Coronary artery (tissue), 2 donors: ENCODE measurements around the gene VCX2.
A peak's percentile ranks its signal among the peaks of the same experiment; 100 is the strongest.
"Not testable (repeated sequence)": the region's sequence is repeated elsewhere in the genome, so short reads cannot be mapped to it uniquely, and the experiment has no call there.

Experiments
- DNase-seq: peaks from one replicate; pipeline ENCODE4 v3.0.0-alpha.2; 2017; ENCODE audit warnings: low spot score
- H3K27ac ChIP-seq, 2 donors: fragments of 200-600 bp; sonication (generic); one replicate each; pipeline ENCODE4 v1.5.1; 2016 to 2019
- H3K4me3 ChIP-seq: fragments of 200-600 bp; sonication (generic); 2 replicates; pipeline ENCODE4 v1.5.1; 2016; ENCODE audit warnings: mild to moderate bottlenecking, moderate library complexity
- TF ChIP-seq, protein P1 (sequence below): fragments of 200-600 bp; sonication (generic); IDR thresholded peaks from one replicate; pipeline ENCODE4 v1.5.1; 2019; ENCODE audit warnings: antibody characterized with exemption

Gene VCX2

DNA sequence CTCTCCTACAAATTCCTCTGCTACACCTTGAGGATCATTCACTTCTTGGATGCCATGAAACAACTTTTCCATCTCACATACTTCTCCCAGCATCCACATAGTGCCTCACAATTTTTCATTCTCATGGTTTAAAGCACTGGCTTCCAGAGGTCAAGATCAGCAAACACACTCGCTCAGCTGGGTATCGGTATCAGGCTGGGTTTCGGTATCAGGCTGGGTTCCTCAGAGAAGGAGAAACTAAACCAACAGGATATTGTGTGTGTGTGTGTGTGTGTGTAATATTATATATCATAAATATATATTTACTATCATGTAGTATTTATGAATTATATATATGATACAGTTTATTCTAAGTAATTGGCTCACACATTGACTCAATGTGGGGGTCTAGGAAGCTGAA, at the start of gene VCX2:
VCX2 (minus strand) TSS at position 99 of the 400 bp plus-strand sequence. CDS start 624 bp downstream, outside the sequence.
- H3K4me3 ChIP-seq, DNase-seq, H3K27ac ChIP-seq: not testable (repeated sequence)

DNA sequence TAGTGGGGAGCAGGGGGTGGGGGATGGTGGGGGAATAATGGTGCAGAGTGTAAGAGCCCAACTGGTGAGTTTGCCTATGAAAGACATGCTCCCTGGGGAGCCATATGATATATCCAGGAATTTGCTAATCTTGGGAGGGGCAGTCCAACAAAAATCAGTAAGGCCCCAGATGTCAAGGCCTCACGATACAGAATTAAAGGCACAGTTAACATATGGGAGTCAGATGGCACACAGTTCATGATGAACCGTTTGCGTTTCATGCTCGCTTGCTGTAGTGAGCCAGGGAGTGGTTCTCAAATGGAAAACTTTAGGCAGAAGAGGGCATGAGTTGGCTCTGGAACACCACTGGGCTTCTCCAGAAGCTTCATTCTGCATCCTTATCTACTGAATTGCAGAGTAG, 33.9 kb upstream of the VCX2 start:
- TF ChIP-seq, protein P1, sequence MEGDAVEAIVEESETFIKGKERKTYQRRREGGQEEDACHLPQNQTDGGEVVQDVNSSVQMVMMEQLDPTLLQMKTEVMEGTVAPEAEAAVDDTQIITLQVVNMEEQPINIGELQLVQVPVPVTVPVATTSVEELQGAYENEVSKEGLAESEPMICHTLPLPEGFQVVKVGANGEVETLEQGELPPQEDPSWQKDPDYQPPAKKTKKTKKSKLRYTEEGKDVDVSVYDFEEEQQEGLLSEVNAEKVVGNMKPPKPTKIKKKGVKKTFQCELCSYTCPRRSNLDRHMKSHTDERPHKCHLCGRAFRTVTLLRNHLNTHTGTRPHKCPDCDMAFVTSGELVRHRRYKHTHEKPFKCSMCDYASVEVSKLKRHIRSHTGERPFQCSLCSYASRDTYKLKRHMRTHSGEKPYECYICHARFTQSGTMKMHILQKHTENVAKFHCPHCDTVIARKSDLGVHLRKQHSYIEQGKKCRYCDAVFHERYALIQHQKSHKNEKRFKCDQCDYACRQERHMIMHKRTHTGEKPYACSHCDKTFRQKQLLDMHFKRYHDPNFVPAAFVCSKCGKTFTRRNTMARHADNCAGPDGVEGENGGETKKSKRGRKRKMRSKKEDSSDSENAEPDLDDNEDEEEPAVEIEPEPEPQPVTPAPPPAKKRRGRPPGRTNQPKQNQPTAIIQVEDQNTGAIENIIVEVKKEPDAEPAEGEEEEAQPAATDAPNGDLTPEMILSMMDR = no peak
- no peak overlapping the region for H3K4me3 ChIP-seq
- H3K27ac ChIP-seq = no peak overlapping the region
- no peak for DNase-seq

DNA sequence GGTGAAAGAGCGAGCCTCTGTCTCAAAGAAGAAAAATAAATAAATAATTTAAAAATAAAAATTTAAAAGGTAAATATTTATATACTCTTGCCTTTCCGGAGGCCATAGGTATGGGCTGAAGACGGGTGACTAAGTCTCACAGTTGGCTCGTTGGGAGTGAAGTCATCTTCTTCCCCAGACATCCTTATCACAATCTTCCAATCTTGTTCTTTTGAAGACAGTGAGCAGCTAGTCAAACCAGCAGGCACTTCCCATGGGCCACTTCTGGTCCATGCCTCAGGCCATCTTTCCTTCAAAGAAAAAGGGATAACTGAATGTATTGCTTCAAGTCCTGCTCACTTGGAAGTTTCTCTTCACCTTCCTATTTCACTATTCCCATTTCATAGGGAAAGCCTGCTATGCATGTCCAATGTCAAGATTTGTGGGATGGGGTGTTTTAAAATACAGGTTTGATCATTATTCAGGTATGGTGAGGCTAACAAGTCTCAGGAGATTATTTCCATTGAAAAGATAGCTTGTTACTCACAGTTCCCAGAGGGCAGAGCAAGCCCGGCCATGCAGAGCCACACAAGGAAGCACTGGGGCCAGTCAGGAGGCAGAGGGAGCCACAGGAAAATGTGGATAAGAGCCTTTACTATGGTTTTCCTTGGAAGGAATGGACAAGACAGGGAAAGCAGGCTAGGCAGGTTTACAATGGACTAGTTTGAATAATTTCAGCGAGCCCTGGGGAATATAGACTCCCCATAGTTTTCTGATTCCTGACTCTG, 33.3 kb upstream of the VCX2 start:
- TF ChIP-seq, protein P1 = no peak
- H3K4me3 ChIP-seq = no peak overlapping the region
- DNase-seq = no peak

DNA sequence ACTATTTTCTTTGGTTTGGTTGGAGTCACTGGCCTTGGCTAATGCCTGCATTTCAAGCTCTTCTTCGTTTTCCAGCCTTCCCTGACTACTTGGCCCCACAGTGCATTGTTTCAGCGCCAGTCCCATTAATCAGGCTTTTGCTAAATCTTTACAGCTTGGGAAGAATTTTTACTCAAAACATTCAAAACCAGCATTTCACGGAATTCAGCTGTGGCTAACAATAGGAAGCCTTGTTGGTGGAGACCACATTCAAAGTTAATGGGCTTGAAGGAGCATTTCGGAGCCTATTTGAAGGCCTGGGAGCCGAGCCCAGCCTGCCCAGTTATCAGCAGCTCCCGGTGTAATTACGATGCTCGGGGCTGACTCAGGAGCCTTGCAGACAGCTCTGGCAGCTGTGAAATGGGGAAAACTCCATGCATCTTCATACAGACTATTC, 30.8 kb upstream of the VCX2 start:
- Histone ChIP-seq H3K4me3 (peak overlapping the region; percentile 30), H3K27ac (no peak overlapping the region)
- TF ChIP-seq, protein P1 = no peak
- no peak for DNase-seq

More for the DNA sequence above, 33.3 kb upstream of the VCX2 start:
- H3K27ac ChIP-seq = no peak overlapping the region

DNA sequence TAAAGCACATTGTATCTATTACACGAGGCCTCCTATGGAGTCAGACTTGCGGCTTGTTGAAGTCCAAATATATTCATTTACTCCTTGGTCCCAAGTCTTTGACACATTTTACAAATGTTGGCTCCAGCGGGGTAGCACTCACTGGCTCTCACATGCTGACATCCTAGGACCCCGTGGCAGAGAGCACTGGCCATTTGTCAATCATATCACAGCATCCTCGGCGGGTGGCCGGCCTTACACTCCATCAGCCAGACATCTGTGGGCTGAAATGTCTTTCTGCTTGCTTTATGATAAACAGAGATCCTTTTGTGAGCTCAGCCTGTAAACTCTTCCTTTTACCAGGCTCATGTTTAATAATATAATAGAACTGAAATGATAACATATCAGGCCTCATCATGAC, 25.7 kb upstream of the VCX2 start:
- no peak for DNase-seq
- no peak overlapping the region for H3K27ac ChIP-seq
- no peak overlapping the region for H3K4me3 ChIP-seq
- TF ChIP-seq, protein P1 = no peak

DNA sequence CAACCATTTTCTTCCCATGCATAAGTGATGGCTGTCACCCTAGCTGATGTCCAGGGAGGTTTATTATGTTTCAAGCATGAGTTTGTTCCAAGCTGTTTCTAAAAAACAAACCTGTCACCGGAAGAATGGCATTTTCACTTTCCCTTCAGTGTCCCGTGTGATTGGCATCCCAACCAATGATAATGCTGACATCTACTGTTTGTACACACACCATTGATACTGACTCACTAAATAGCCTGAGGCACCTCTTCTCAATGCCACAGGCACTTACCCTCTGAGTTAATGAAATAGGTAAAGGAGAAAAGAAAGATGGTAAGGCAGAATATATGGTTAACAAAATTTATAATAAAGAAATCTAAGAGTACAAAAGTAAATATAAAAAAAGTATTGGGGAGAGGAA, 23.1 kb upstream of the VCX2 start:
- TF ChIP-seq, protein P1 = no peak
- no peak overlapping the region for H3K4me3 ChIP-seq
- H3K27ac ChIP-seq = no peak overlapping the region
- no peak for DNase-seq

DNA sequence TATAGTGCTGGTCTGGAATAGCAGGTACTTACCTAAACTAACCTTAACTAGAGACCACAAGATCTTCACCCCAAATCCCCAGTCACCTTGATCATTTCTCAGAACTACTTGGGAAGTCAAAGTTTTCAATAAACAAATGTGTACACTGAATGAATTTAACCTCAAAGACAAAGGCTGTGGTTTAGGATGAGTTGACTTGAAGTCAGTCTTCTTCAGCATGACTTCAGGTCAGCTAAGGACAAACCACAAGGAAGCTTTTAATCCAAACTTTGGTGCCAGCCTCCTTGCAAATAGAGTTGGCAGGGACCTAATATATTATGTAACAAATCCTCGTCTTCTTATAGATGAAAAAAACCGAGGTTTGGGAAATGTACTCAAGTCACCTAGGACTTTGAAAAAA, 21.2 kb upstream of the VCX2 start:
- no peak overlapping the region for H3K4me3 ChIP-seq
- H3K27ac ChIP-seq = no peak overlapping the region
- no peak for DNase-seq
- TF ChIP-seq, protein P1 = no peak
